ENCODE measurements around the gene MYH15.

GRCh38 chr3:108555966-108556581 lies 45.7 kb upstream of the MYH15 start:
- TF ChIP-seq CTCF (IDR thresholded peaks at IDR 0.05; ENCODE audit: low read depth, low read length, missing input control) (no peak), GABPA (IDR thresholded peaks at IDR 0.05 in 1 of 2, conservative IDR thresholded peaks at IDR 0.05 in 1 of 2) (no peak), ZBTB33 (IDR thresholded peaks at IDR 0.05) (no peak), REST (IDR thresholded peaks at IDR 0.05) (no peak), MAX (IDR thresholded peaks at IDR 0.05) (no peak), SP1 (IDR thresholded peaks at IDR 0.05) (no peak), YY1 (IDR thresholded peaks at IDR 0.05) (no peak), ATF3 (IDR thresholded peaks at IDR 0.05) (no peak), RAD21 (IDR thresholded peaks at IDR 0.05) (no peak), TAF1 (conservative IDR thresholded peaks at IDR 0.05) (no peak), HNF4G (IDR thresholded peaks at IDR 0.05) (no peak)

Data from liver (tissue), 3 donors.